ENCODE results near the gene LTBR. TPM values are rescaled to one million over a fixed set of nuclear protein-coding genes. Genes with fewer than 3 reads are reported as not detected.

Gene LTBR
- total and polyA plus RNA-seq, 2 of the 4 experiments (the other 2 are of a cell fraction): 19.7 to 62.5 TPM

DNA sequence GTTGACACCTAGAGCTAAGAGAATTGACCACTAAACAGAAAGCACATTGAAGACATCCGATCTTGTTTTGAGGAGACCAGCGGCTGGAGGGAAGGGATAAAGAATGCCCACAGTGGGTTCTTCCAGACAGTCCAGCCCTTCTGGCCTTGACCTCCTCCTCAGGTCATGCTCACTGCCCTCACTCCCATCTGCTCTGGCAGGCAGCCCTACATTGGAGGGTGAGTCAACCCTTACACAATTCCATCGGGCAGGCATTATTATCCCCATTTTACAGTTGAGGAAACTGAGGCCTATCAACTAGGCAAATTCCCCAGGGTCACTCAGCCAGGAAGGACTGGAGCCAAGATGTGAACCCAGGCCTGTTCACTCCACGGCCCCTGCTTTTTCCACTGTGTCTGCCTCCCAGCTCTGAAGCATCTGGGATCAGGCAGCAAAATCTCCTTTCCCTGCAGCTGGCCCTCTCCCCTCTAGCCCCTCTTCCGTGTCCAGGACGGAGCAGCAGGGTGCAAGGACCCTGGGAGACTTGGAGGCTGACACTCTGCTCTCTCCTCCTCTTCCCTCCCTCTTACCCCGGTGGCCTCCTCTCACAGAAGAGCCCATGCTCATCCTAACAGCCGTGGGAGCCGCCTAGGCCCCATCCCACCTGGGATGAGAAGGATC, 13.9 kb upstream of the LTBR start:
- Histone ChIP-seq H4K91ac (ENCODE audit: insufficient read depth, low read depth, low read length) (peak overlapping the region; percentile 40), H2AFZ (replicated peaks; ENCODE audit: low read length, poor library complexity) (peak overlapping the region; percentile 47), H2BK15ac (ENCODE audit: low read depth, low read length) (no peak overlapping the region), H3K4me3 (ENCODE audit: insufficient read depth, low read depth, low read length) (no peak overlapping the region), H3K4ac (ENCODE audit: low read depth, low read length) (peak overlapping the region; percentile 69), H3K4me2 (ENCODE audit: low read depth, low read length) (no peak overlapping the region), H3K9me1 (ENCODE audit: insufficient read depth, low read length) (peaks cover 14% of the 10 kb centered on the region), H3K27ac (ENCODE audit: insufficient read depth, low read length) (no peak overlapping the region), H3K27me3 (ENCODE audit: control insufficient read depth, insufficient read depth, low read length) (no peaks in the 10 kb centered on the region), H3K23ac (ENCODE audit: low read depth, low read length) (no peak overlapping the region), H3K18ac (ENCODE audit: low read depth, low read length) (no peak overlapping the region; the same call in 1 of the 2 replicates), H3K9ac (ENCODE audit: low read depth, low read length) (no peak overlapping the region), H2AK5ac (ENCODE audit: low read depth, low read length) (peak overlapping the region; percentile 24; the same call in 1 of the 2 replicates), H3K56ac (ENCODE audit: extremely low read depth, insufficient read depth, low read length) (no peak overlapping the region), H2BK5ac (ENCODE audit: low read depth, low read length, poor library complexity, severe bottlenecking) (no peak overlapping the region), H2BK120ac (ENCODE audit: low read depth, low read length) (peak overlapping the region; percentile 78; the same call in 1 of the 2 replicates), H3K36me3 (ENCODE audit: control insufficient read depth, insufficient read depth, low read length) (no peaks in the 10 kb centered on the region), H3K14ac (replicated peaks; ENCODE audit: low read depth, low read length) (peak overlapping the region; percentile 67; the same call in 1 of the 2 replicates), H3K79me1 (ENCODE audit: low read depth in 1 of 2, low read length in 2 of 2) (no peaks in the 10 kb centered on the region), H2BK20ac (ENCODE audit: low read depth, low read length) (peak overlapping the region; percentile 83), H3K4me1 (ENCODE audit: control insufficient read depth, insufficient read depth, low read length) (peaks cover 19% of the 10 kb centered on the region), H4K5ac (ENCODE audit: low read depth, low read length) (0 out of 2 replicates have a peak overlapping the region, but pooled peaks have one; percentile 15), H4K20me1 (ENCODE audit: insufficient read depth, low read length) (no peaks in the 10 kb centered on the region), H2AK9ac (replicated peaks; ENCODE audit: low read depth, low read length, poor library complexity) (peak overlapping the region; percentile 84), H3K9me3 (ENCODE audit: control insufficient read depth, insufficient read depth, low read length) (no peaks in the 10 kb centered on the region), H4K8ac (ENCODE audit: low read depth in 2 of 2, low read length in 2 of 2) (no peak overlapping the region)
- ChIA-PET CTCF (interaction anchor here (0.6 kb wide), 1 partner anchor 10 kb away, joined by 3 read pairs; no protein-coding TSS in a partner anchor), POLR2A (ENCODE audit: unreplicated experiment) (no interaction called here)
- 75% methylated on average over 1 of the region's 9 CpGs; no CpG with 5 or more reads in 1 of the 2 experiments for WGBS, 2 experiments (ENCODE audit: extremely low coverage in 2 of 2, insufficient read length in 1 of 2)
- BruUV-seq (replicated peaks): no TSS peak
- dilution Hi-C loops (cut with HindIII; ENCODE audit: low sequenced_read_pairs, unreplicated experiment): no loop called here
- TF ChIP-seq RFX5 (IDR thresholded peaks at IDR 0.05; ENCODE audit: low read depth, low read length) (no peak), BHLHE40 (IDR thresholded peaks at IDR 0.05; ENCODE audit: low read depth, low read length) (no peak), MXI1 (IDR thresholded peaks at IDR 0.05; ENCODE audit: borderline replicate concordance, low read depth, low read length) (no peak), CEBPB (IDR thresholded peaks at IDR 0.05; ENCODE audit: low read depth, low read length) (0 out of 2 replicates have a peak, but pooled peaks have one; percentile 4)
- TF ChIP-seq, protein P1, sequence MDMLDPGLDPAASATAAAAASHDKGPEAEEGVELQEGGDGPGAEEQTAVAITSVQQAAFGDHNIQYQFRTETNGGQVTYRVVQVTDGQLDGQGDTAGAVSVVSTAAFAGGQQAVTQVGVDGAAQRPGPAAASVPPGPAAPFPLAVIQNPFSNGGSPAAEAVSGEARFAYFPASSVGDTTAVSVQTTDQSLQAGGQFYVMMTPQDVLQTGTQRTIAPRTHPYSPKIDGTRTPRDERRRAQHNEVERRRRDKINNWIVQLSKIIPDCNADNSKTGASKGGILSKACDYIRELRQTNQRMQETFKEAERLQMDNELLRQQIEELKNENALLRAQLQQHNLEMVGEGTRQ (IDR thresholded peaks at IDR 0.05; ENCODE audit: low read depth, low read length): no peak
- intact Hi-C loops (cut with micrococcal nuclease): no loop called here
- DNase-seq (no peak), ATAC-seq (ENCODE audit: low read depth) (no peak)
- in situ Hi-C loops (cut with MboI; ENCODE audit: low sequenced_read_pairs): loop anchor here (5.0 kb wide), 1 partner anchor 33 kb away; no protein-coding TSS in a partner anchor
